Activated T-cell treated with anti-CD3 and anti-CD28 coated beads, Interleukin-2, amount 50 U/mL, for 4 hours (primary cell): ENCODE results near the gene SLC25A40. TPM values are rescaled to one million over a fixed set of nuclear protein-coding genes. Genes with fewer than 3 reads are reported as not detected.
"Not testable (repeated sequence)": the region's sequence is repeated elsewhere in the genome, so short reads cannot be mapped to it uniquely, and the experiment has no call there.

Experiments used
- ATAC-seq, 2 donors: fragments of 200-7000 bp; cut with Tn5 transposase; one replicate each; pipeline ENCODE4 v1.10.0; 2021
- DNase-seq: peaks from one replicate; pipeline ENCODE4 v3.0.0-alpha.2; 2020
- H3K27me3 Mint-ChIP-seq: one replicate; pipeline ENCODE4 v1.8.0; 2021; ENCODE audit warnings: low read depth, mixed read lengths
- H3K36me3 Mint-ChIP-seq: one replicate; pipeline ENCODE4 v1.8.0; 2022; ENCODE audit warnings: mixed read lengths; ENCODE audit not compliant: insufficient read depth
- H3K4me1 Mint-ChIP-seq: one replicate; pipeline ENCODE4 v1.8.0; 2021; ENCODE audit warnings: low read depth, mixed read lengths
- H3K4me3 Mint-ChIP-seq: one replicate; pipeline ENCODE4 v1.8.0; 2021; ENCODE audit warnings: mild to moderate bottlenecking, moderate library complexity, mixed read lengths
- H3K9me3 Mint-ChIP-seq: one replicate; pipeline ENCODE4 v1.8.0; 2021; ENCODE audit warnings: mixed read lengths
- total RNA-seq, 3 donors: library from RNA; stranded (reverse); gene quantifications; one replicate each; pipeline ENCODE4 v1.2.1, GENCODE V29; 2021

SLC25A40 gene
- total RNA-seq, 3 donors from 2014 or later = 20.4 to 21.7 (median 21.7) TPM

DNA sequence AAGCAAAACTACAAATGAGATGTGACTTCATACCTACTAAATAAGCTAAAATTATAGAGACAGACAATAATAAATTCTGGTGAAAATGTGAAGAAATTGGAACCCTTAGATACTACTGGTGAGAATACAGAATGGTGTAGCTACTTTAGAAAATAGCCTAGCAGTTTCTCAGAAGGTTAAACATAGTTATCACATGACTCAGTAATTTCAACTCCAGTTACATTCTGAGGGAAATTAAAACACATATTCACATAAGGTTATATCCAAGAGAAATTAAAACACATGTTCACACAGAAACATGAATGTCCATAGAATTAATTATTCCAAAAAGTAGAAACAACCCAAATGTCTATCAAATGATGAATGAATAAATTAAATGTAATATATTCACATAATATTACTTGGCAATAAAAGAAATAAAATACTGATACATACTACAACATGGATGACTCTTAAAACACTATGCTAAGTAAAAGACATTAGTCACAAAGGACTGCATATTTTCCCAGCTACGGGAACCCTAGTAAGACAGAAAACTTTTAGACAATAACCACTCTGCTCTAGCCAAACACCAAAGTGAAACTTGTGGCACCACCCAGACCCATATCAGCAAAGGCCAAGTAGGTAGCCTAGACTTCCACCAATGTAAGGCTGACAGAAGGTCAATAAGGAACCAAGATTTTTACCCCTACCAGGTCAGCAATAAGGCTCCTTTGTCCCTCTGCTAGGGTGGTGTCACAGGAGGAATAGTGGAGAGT is 25.1 kb downstream of the SLC25A40 start:
- DNase-seq (no peak), ATAC-seq (no peak)
- peaks cover 21% of the 10 kb centered on the region for H3K36me3 Mint-ChIP-seq
- H3K9me3 Mint-ChIP-seq = no peaks in the 10 kb centered on the region
- no peaks in the 10 kb centered on the region for H3K27me3 Mint-ChIP-seq
- peaks cover 10% of the 10 kb centered on the region for H3K4me1 Mint-ChIP-seq
- H3K4me3 Mint-ChIP-seq = no peak overlapping the region

DNA sequence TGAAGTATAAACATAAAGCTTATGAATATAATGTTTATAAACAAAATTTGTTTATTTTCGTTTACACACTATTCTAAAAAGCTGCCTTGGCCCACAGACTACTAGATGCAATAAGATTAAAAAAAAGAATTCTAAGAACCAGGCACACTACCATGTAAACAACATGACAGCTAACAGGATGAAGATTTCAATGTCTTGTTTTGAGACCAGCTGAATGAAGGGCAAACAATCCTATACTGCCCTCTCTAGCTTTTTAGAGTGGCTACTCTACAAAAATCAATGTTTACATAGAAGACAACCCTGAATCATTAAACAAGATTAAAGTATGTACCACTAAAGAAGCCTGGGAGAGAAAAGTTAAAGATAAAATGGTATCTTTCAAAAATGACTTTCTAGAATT is 38.6 kb downstream of the SLC25A40 start:
- Mint-ChIP-seq H3K27me3 (no peaks in the 10 kb centered on the region), H3K4me1 (no peaks in the 10 kb centered on the region), H3K9me3 (no peaks in the 10 kb centered on the region), H3K36me3 (peaks cover 11% of the 10 kb centered on the region), H3K4me3 (no peak overlapping the region)
- no peak for ATAC-seq
- DNase-seq = no peak

DNA sequence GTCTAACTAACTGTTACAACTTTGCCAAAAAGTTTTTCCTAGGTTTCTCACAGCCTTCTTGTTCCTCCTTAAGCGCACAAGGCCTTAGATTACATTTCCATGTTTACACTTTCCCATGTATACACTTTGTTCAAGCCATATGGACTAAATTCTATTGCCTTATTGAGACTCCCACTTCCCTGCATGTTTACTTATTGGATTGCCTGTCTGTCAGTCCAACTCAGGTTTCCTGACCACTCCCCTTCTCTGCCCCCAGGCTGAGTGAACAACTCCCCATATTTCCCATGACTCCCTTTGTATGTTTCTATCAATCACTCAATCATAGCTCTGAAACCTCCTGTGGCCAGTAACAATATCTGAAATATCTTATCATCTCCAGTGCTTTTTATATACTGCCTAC is 43.0 kb downstream of the SLC25A40 start:
- no peak overlapping the region for H3K4me3 Mint-ChIP-seq
- peaks cover 9% of the 10 kb centered on the region for H3K9me3 Mint-ChIP-seq
- ATAC-seq (no peak), DNase-seq (no peak)
- peaks cover 14% of the 10 kb centered on the region for H3K36me3 Mint-ChIP-seq
- H3K27me3 Mint-ChIP-seq = no peaks in the 10 kb centered on the region
- H3K4me1 Mint-ChIP-seq = no peaks in the 10 kb centered on the region

DNA sequence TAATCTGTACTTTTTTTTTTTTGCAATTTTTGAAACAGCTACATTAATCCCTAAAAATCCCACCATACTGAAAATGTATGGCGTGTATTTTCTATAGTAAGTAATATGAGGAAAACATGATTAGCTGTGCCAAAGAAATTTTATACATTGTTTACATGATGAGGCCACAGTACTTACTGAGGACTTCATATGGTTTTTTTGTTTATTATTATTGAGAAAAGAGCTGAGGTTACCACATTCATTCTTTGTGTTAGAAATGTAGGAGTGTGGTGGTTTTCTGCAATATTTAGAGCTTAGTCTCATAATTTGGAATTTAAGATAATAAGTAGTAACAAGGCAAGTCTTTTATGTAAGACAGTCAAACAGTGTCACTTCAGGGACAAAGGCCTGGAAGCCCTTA is 45.1 kb downstream of the SLC25A40 start:
- DNase-seq = no peak
- no peaks in the 10 kb centered on the region for H3K4me1 Mint-ChIP-seq
- peaks cover 17% of the 10 kb centered on the region for H3K9me3 Mint-ChIP-seq
- H3K27me3 Mint-ChIP-seq = no peaks in the 10 kb centered on the region
- no peak for ATAC-seq
- H3K36me3 Mint-ChIP-seq = peaks cover 16% of the 10 kb centered on the region
- no peak overlapping the region for H3K4me3 Mint-ChIP-seq

DNA sequence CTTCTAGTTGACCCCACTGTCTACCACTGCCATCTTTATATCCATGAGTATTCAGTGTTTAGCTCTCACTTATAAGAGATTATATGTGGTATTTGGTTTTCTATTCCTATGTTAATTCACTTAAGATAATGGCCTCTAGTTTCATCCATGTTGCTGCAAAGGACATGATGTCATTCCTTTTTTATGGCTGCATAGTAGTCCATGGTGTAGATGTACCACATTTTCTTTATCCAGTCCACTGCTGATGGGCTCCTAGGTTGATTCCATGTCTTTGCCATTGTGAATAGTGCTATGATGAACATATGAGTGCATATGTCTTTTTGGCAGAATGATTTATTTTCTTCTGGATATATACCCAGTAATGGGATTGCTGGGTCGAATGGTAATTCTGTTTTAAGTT is 47.8 kb downstream of the SLC25A40 start:
- H3K4me3 Mint-ChIP-seq, DNase-seq, ATAC-seq, H3K27me3 Mint-ChIP-seq, H3K4me1 Mint-ChIP-seq: not testable (repeated sequence)
- Mint-ChIP-seq H3K36me3 (peaks cover 16% of the 10 kb centered on the region), H3K9me3 (peaks cover 37% of the 10 kb centered on the region)

DNA sequence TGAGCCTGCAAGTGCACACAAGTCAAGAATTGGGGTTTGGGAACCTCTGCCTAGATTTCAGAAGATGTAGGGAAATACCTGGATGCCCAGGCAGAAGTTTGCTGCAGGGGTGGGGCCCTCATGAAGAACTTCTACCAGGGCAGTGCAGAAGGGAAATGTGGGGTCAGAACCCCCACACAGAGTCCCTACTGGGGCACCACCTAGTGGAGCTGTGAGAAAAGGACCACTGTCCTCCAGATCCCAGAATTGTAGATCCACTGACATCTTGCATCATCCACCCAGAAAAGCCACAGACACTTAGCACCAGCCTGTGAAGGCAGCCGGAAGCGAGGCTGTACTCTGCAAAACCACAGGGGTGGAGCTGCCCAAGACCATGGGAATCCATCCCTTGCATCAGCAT is 50.8 kb downstream of the SLC25A40 start:
- H3K9me3 Mint-ChIP-seq = peaks cover 37% of the 10 kb centered on the region
- H3K4me3 Mint-ChIP-seq, ATAC-seq, DNase-seq, H3K27me3 Mint-ChIP-seq, H3K36me3 Mint-ChIP-seq, H3K4me1 Mint-ChIP-seq: not testable (repeated sequence)

DNA sequence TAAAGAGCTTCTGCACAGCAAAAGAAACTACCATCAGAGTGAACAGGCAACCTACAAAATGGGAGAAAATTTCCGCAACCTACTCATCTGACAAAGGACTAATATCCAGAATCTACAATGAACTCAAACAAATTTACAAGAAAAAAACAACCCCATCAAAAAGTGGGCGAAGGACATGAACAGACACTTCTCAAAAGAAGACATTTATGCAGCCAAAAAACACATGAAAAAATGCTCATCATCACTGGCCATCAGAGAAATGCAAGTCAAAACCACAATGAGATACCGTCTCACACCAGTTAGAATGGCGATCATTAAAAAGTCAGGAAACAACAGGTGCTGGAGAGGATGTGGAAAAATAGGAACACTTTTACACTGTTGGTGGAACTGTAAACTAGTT is 54.1 kb downstream of the SLC25A40 start:
- ATAC-seq, H3K4me3 Mint-ChIP-seq: not testable (repeated sequence)

DNA sequence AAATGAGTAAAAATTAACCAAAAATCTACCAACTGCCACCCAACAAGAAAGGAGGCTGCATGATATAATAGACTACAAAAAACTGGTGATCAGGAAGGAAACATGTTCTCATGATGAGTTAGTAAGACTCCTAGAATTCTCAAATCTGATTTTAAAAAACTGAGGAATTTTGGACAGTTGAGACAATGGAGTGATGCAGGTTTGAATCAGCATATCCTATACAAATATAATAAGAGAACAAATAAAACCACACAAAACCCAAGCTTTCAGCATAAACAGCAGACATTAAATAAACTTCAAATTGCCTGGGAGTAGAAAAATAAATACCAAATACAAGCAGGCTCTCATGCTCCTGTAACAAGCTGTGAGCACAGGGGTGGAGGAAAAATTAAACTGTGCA is 57.8 kb downstream of the SLC25A40 start:
- Mint-ChIP-seq H3K9me3 (no peaks in the 10 kb centered on the region), H3K4me1 (no peaks in the 10 kb centered on the region), H3K27me3 (peaks cover 4% of the 10 kb centered on the region), H3K36me3 (no peaks in the 10 kb centered on the region), H3K4me3 (no peak overlapping the region)
- ATAC-seq (no peak), DNase-seq (no peak)

More for the DNA sequence above, 54.1 kb downstream of the SLC25A40 start:
- not testable (repeated sequence) for H3K36me3 Mint-ChIP-seq, DNase-seq, H3K4me1 Mint-ChIP-seq, H3K27me3 Mint-ChIP-seq
- H3K9me3 Mint-ChIP-seq = peaks cover 28% of the 10 kb centered on the region

DNA sequence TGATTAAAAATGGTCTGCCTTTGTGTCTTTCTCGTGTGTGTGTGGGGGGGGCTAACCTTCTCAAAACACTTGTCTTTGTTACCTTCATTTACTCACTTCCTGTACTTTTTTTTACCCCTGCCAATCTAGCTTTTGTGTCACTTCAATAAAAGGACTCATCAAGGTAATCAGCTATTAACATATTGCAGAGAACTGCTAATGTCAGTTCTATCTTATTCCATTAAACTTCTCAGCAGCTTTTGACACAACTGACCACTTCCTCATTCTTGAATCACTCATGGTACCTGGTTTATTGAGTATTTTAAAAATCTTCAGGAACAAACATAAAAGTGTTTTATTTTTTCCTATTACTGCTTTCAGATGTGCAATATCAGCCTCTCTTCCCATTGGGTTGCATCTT is 59.8 kb downstream of the SLC25A40 start:
- Mint-ChIP-seq H3K4me1 (no peaks in the 10 kb centered on the region), H3K27me3 (peaks cover 4% of the 10 kb centered on the region), H3K9me3 (no peaks in the 10 kb centered on the region), H3K36me3 (no peaks in the 10 kb centered on the region), H3K4me3 (no peak overlapping the region)
- DNase-seq (no peak), ATAC-seq (no peak)

DNA sequence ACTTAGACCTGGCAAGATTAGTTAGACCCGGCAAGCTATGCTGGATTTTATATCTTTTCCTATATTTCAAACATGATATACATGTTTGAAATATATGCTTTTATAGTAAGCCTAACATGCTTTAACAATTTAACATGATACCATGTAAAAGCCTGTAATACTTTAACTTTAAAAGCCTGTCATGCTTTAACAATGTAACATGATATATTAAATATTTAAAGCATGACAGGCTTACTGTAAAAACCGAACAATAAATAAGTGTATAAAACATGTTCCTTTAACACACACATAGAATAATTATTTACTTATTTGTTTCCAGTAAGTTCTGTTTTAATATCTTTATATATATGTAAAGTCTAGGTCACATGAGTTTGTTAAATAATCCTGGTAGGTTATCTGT is 65.4 kb downstream of the SLC25A40 start:
- Mint-ChIP-seq H3K27me3 (peaks cover 2% of the 10 kb centered on the region), H3K36me3 (no peaks in the 10 kb centered on the region), H3K9me3 (no peaks in the 10 kb centered on the region), H3K4me3 (no peak overlapping the region), H3K4me1 (no peaks in the 10 kb centered on the region)
- DNase-seq = no peak
- ATAC-seq = no peak

DNA sequence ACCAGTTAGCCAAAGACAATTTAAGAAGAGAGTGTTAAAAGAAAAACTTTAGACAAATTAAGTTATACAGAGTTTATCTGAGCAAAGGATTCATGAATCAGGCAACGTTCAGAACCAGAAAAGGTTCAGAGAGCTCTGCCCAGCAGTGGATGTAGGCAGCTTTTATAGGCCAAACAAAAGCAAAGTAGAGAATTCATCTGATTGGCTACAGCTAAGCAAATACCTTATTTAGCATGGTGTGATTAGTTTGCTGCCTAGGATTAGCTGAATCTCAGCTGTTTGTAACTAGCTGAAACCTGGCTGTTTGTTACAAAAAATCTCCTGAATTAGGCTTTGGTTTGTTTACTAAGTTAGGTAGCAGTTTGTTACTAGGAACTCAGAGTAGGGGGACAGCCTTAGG is 66.0 kb downstream of the SLC25A40 start:
- no peaks in the 10 kb centered on the region for H3K4me1 Mint-ChIP-seq
- DNase-seq (no peak), ATAC-seq (no peak)
- H3K9me3 Mint-ChIP-seq = no peaks in the 10 kb centered on the region
- no peaks in the 10 kb centered on the region for H3K36me3 Mint-ChIP-seq
- H3K27me3 Mint-ChIP-seq = peaks cover 2% of the 10 kb centered on the region
- H3K4me3 Mint-ChIP-seq = no peak overlapping the region

DNA sequence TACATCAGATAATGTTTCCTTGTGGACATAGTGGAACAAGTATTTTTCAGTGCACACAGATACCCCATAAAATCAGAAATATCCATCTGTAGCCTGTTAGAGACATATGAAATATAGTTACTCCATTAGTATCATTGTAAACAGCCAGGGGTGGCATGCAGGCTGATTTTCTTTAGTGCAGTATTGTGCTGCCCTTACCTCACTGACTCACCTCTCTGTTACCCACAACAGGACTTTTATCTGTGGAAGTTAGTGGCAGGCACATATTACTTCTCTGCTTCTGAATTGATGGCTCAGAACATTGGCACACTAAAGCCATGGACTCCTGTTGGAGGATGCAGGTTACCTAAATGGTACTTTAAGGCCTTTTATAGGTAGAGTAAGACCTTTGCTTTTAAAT is 70.0 kb downstream of the SLC25A40 start:
- no peaks in the 10 kb centered on the region for H3K27me3 Mint-ChIP-seq
- H3K36me3 Mint-ChIP-seq = no peaks in the 10 kb centered on the region
- H3K4me1 Mint-ChIP-seq = no peaks in the 10 kb centered on the region
- ATAC-seq (no peak), DNase-seq (no peak)
- H3K9me3 Mint-ChIP-seq = no peaks in the 10 kb centered on the region
- H3K4me3 Mint-ChIP-seq = no peak overlapping the region

DNA sequence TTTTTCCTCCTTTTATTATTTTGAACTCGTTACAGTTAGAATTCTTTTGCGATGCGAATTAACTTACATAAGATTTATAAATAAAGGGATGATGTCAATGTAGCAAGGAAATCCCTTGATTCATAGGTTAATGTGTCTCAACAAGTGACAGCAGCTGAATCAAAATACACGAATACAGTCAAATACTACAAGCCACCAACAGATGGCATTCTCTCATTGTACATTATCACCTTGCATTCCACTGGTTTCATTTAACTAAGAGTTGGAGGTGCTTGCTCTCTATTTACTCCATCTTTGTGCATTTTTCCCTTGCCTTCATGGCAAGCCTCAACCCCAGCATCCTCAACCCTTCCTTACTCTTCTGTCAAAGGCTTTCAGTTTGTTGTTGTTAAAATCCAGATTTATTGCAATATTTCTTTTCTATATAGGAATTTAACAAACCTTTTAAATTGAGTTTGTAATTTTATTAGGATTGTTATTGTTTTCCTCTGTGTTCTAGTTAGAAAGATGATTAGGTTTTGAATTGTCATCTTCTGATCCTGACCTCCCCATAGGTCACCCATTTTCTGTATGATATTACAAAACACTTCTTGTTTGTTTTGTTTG is 78.3 kb downstream of the SLC25A40 start:
- Mint-ChIP-seq H3K36me3 (no peaks in the 10 kb centered on the region), H3K4me3 (no peak overlapping the region), H3K9me3 (no peaks in the 10 kb centered on the region)

DNA sequence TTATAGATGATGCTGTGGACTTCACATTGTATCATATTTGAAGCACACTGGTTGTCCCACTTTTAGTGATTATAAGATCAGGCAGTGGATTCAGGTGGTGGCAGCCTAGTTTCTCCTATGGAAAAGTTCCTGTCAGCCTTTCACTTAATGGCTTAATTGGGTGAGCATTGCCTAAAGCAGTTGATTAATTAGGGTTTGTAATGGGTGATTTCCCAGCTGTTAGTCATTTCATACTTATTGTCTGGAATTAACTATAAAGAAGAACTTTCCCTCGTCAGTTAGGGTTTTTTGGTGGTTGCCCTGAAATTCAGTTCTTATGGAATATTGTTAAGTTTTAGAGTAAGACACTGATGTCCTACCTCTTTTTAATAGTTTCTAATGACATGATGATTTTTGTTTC is 78.8 kb downstream of the SLC25A40 start:
- DNase-seq (no peak), ATAC-seq (no peak)
- H3K36me3 Mint-ChIP-seq = no peaks in the 10 kb centered on the region

More for the DNA sequence above, 78.3 kb downstream of the SLC25A40 start:
- DNase-seq (no peak), ATAC-seq (no peak)
- Mint-ChIP-seq H3K27me3 (peaks cover 5% of the 10 kb centered on the region), H3K4me1 (no peaks in the 10 kb centered on the region)

DNA sequence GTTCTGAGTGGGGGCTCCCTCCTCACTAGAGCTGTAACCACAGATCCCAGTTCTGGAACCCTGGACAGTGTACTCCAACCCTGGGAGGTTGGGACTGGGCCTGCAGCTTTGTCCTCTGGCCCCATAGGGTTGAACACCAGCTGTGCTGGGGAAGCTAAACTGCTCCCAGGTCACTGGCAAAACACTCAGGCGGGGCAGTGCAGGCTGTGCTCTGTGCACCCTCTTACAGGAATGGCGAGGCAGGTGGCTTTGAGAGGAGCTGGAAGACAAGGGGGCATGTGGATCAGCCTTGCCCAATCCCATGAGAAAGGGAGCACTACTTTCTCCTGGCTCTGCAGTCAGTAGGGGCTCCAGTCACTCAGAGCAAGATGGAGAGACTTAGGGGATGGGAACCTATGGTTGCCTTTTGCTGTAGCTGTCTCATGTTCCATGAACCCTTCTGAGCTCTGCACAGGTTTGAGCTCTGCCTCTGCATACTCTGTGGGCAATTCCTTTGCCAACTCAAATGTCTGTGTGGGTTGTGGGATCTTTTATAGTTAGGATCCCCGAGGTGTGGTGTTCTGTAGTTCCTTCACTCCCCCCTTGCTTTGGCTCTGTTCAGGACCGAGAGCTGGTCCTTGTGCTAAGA is 90.7 kb downstream of the SLC25A40 start:
- DNase-seq (no peak), ATAC-seq (no peak)
- Mint-ChIP-seq H3K36me3 (no peaks in the 10 kb centered on the region), H3K4me3 (no peak overlapping the region), H3K9me3 (no peaks in the 10 kb centered on the region), H3K4me1 (no peaks in the 10 kb centered on the region), H3K27me3 (peaks cover 12% of the 10 kb centered on the region)

More for the DNA sequence above, 78.8 kb downstream of the SLC25A40 start:
- Mint-ChIP-seq H3K9me3 (no peaks in the 10 kb centered on the region), H3K27me3 (peaks cover 7% of the 10 kb centered on the region), H3K4me1 (no peaks in the 10 kb centered on the region), H3K4me3 (no peak overlapping the region)
